IPS DF 4.7 (cell line): ENCODE measurements around the gene FCHSD2.
"Not testable (repeated sequence)": the region's sequence is repeated elsewhere in the genome, so short reads cannot be mapped to it uniquely, and the experiment has no call there.

Experiments used
- DNase-seq: peaks from one replicate; pipeline ENCODE4 v3.0.0-alpha.2; 2013; ENCODE audit warnings: low spot score; ENCODE audit errors: extremely low read depth

Gene FCHSD2

DNA sequence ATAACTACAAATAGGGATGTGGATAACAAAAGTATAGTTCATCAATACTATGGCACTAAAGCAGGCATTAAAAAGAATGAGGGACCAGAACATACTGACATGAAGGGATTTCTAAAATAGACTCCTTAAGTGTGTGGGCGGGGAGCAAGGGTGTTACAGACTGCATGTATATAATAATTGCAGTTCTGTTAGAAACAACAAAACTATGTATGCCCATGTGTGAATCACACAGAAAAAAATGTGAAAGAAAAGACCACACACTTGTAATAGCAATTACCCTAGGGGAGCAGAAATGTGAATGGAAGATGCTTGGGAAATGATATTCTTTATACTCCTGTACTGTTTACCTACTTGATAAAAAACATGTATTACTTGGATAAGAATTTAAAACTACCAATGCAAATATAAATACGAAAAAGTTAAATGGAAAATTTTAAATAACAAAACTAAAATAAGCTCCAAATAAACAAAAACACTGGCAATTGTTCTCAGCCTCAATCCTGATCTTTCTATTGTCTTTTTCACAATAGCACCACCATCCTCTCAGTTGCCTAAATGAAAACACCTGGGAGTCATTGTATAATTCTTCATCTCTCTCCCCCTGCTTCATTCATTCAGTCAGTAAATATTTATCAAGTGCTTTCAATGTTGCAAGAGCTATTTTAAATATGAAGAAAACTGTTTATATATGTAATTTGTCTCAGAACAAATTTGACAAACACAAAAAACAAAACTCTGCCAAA, 129.8 kb downstream of the FCHSD2 start:
- no peak for DNase-seq

GRCh38 chr11:73011126-73011817, 130.8 kb downstream of the FCHSD2 start:
- DNase-seq = no peak

DNA sequence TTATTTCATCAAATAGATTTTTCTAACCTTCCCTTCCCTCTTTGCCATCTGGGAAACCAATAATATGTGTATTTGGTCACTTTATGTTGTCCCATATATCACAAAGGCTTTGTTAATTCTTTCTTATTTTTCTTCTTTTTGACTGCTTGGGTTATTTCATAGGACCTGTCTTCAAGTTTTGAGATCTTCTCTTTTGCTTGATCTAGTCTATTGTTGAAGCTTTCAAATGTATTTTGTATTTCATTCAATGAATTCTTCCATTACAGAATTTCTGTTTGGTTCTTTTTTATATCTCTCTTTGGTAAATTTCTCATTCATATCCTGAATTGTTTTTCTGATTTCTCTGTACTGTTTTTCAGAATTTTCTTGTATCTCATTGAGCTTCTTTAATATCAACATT, 132.1 kb downstream of the FCHSD2 start:
- DNase-seq = no peak

DNA sequence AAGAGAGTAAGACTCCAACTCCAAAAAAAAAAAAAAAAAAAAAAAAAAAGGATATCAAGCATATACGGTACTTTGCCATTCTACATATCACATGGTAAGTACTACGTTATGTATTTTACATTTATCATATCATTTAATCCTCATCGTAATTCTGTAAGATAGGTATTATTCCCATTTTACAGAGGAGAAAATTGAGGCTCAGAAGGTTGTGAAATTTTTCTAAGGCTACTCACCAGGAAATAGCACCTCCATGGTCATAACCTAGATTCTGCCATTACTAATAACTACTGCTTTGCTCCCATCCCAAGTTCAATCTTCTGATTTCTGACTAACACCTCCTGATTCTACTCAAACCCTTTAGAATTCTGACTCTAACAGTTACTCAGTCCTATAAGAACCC, 138.0 kb downstream of the FCHSD2 start:
- no peak for DNase-seq

DNA sequence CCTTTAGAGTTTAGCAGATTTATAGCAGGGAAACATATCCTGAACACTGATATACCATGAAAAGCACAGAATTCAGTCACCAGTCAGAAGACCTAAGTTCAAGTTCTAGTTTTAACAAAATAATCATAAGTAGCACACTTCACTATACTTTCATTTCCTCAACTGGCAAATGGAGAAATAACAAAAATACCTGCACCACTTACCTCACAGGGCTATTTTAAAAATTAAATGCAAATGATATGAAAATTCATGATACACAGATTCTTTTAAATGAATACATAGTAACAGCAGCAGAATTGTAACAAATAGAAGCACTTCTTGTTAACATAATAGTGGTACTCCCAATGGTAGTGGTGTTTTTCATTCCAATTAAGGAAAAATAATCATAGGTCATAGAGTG, 139.0 kb downstream of the FCHSD2 start:
- DNase-seq = no peak

DNA sequence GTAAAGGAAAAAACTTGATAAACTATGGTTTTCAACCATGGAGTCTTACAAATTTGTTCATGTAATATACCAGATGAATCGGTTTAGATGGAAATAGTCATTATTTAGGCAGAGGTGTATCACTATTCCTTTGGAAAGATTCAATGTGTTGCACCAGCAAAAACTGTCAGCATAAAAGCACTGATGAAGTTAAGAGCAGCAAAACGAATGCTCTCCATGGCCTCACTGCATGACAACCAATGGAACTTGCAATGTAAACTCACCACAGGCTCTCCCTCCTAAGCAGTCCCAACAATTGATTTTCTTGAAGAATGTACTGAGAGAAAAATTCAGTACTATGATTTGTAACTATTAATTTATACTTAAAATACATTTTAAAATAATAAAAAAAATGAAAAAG, 139.9 kb downstream of the FCHSD2 start:
- DNase-seq = no peak

- no peak for DNase-seq
These were observed 140.5 kb downstream of the FCHSD2 start for GRCh38 chr11:73001615-73002014.

GRCh38 chr11:72998676-72999075, 143.4 kb downstream of the FCHSD2 start:
- no peak for DNase-seq

DNA sequence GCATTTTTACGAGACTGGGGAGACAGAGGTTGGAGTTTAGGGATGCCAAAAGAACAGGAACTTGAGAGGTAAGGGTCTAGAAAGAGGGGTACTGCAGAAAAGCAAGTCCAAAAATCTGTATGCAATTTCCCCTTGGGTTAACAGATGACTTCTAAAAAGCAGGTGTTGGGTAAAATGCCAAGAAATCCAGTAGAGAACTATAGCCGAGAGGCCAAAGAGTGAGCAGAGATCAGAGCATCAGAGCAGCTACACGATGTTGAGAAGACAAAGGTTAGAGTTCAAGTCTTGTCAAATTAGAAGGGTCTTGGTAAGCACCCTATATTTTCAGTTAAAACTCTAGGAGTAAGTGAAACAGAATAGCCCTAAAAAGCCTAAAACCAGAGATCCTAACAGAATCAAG, 145.2 kb downstream of the FCHSD2 start:
- no peak for DNase-seq

GRCh38 chr11:72989727-72990126, 152.4 kb downstream of the FCHSD2 start:
- DNase-seq = no peak

GRCh38 chr11:72988821-72989220, 153.3 kb downstream of the FCHSD2 start:
- no peak for DNase-seq

GRCh38 chr11:72985645-72986044, 156.5 kb downstream of the FCHSD2 start:
- DNase-seq = no peak

DNA sequence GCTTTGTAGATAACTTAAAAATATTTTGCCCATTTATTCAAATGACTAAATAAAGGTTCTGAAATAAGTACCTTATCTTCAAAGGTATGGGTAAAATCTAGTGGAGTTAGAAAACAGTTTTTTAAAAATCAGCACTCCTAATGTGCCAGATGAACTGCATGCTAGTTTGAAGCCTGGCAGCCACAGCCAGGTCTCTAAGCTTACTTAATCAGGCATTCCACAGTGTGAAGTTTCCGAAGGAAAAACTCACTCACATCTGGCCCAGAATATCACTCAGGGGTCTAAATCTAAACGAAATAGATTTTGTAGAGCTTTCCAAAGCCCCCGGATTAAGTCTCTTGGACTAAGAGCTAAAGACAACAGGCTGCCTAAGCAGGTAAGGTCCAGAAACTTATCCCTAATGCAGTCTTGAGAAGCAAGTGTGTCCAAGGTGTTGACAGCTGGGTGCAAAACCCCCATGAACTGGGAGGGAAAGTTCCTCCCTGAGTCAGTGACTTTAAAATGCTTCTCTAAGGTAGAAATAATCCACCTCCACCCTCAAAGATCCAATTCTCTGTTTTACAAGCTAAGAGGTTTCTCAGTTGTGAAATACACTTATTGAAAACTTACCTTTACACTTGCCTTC, 157.6 kb downstream of the FCHSD2 start:
- no peak for DNase-seq

DNA sequence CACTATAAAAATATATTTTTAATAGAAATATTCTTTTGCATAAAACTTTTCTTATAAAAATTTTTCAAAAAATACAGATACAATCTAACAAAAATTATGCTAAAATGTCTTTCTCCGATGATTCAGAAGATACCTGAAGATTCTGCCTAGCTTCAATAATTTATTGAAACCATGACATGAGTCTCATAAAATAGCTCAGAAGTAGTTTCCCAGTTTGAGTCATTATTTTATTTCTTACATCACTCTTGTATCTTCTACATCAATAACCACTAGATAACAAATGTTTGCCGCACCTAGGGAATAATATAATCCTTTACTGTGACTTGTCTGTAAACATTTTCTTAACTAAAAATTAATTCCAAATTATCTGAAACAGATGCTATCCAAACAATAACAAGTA, 158.6 kb downstream of the FCHSD2 start:
- DNase-seq = no peak

GRCh38 chr11:72981971-72982685, 160.0 kb downstream of the FCHSD2 start:
- no peak for DNase-seq

GRCh38 chr11:72981080-72981479, 161.0 kb downstream of the FCHSD2 start:
- no peak for DNase-seq

GRCh38 chr11:72977782-72978181, 164.3 kb downstream of the FCHSD2 start:
- DNase-seq = not testable (repeated sequence)

- not testable (repeated sequence) for DNase-seq
These were observed 165.6 kb downstream of the FCHSD2 start for GRCh38 chr11:72976522-72976892.

DNA sequence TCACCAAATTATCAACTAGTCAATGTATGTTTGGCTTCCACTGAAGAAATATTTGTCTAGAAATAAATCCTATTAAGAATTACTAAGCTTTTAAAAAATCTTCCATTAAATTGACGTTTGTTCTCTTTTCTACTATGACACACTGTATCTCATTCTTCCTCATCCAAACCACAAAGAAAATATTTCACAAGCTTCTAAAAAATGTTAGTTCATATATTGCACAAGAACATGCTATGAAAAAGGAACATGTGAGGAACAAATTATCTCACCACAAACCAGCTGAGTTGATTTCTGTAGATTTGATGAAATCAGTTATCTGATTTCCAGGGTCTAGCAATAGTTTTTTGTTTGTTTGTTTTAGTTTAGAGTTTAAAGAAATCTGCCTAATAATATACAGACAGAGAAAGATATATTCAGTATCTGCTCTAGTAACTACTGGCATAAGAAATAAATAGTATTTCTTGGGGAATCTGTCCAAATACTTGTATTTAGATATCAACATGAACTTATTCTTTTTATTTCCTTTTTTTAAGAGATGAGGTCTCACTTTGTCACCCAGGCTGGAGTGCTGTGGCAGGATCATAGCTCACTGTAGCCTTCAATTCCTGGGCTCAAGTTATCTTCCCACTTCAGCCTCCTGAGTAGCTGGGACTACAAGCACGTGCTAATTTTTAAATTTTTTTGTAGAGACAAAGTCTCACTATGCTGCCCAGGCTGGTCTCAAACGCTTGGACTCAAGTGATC, 166.2 kb downstream of the FCHSD2 start:
- no peak for DNase-seq

DNA sequence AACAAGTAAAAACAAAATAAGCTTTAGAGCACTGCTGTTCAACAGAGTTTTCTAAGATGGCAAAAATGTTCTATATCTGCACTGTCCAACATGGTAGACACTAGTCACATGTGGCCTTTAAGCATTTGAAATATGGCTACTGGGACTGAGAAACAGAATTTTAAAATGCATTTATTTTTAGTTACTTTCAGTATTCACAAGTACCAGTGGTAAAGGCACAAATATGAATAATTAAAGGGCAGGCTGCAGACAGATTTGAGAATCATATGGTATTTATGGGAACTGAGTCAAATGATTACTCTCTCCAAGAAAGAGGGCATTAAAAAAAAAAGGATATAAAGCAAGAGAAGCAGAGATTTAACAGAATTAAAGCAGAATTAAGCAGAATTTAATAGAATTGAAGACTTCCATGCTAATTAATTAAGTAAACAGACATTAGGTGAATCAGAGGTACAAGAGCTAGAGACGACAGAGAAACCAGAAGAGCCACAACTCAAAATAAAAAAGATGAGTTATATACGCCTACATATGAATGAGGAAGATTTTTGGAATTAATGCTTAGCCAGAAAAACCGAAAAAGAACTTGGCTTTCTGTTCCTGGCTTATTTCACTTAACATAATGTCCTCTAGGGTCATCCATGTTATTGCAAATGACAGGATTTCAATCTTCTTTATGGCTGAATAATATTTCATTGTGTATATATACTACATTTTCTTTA, 167.5 kb downstream of the FCHSD2 start:
- no peak for DNase-seq
